ENCODE results near the gene ABCD4.

Gene ABCD4

DNA sequence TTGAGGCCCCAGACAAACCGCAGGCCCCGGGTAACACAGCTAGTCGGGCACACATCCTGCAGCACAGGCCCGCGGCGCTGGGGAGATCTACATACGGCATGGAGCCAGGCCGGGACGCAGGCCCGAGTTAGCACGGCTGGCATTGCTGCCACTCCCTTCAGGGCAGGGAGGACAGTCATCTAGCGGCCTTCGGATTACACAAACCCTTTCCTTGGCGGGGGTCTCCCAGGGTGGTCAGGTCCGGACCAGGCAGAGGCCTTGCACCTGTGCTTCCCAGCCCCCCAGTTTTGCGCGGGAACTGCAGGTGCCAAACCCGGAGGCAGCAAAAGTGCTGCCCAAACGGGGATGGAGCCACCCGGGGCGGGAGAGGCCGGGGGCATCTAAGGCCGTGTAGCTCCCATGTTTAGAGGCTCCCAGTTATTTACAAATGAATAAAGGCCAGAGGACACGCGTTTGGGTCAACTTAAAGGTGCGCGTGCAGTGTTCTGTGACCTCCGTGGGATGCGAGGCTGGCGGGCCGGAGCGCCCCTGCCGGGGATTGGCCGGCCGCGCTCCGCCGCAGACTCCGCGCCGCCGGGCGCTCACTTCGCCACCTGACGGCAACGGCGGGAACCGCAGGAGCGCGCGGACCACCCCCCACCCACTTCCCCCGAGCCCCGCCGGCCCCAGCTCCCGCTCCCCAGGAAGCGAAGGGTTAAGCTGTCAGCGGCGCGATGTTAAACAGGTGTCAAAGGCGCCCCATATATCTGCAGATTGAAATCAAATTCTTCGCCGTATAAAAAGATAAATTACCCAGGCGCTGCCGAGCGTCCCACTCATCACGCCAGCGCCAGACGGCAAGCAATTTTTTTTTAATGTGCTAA is 45.4 kb downstream of the ABCD4 start:
- Histone ChIP-seq H3K9me3 (replicated peaks; ENCODE audit: low read length) (no peaks in the 10 kb centered on the region), H3K36me3 (ENCODE audit: insufficient read depth, low read length) (no peaks in the 10 kb centered on the region), H3K9ac (ENCODE audit: low read depth, low read length) (peak overlapping the region; percentile 42), H3K4me1 (ENCODE audit: control insufficient read depth, insufficient read depth, low read length) (peaks cover 11% of the 10 kb centered on the region), H3K4me3 (ENCODE audit: low read length) (peak overlapping the region; percentile 70), H3K4me2 (ENCODE audit: low read length) (peak overlapping the region; percentile 95), H3K27me3 (ENCODE audit: control insufficient read depth, insufficient read depth, low read length) (peaks cover 44% of the 10 kb centered on the region)

DNA sequence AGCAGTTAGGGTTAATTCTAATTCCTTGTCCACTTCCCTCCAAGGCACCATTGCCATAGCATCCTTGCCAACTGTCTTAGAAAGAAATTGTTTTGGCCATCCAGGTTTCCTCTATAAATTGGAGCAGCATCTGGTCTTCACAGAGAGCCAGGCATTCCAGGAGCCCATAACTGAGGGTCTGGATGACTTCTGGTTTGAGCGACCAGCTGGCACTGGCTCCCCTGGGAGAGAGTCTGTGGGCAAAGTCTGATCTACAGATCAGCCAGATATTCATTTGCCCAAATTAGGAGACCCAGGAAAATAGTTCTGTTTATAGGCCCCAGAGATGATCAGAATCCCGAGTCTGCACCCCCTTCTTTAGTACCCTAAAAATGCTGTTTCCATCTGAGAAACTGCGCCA is 47.5 kb downstream of the ABCD4 start:
- H3K4me3 ChIP-seq (ENCODE audit: low read length): no peak overlapping the region
- H3K9ac ChIP-seq (ENCODE audit: low read depth, low read length): no peak overlapping the region
- peaks cover 48% of the 10 kb centered on the region for H3K27me3 ChIP-seq (ENCODE audit: control insufficient read depth, insufficient read depth, low read length)
- no peaks in the 10 kb centered on the region for H3K36me3 ChIP-seq (ENCODE audit: insufficient read depth, low read length)
- H3K9me3 ChIP-seq (replicated peaks; ENCODE audit: low read length): no peaks in the 10 kb centered on the region
- no peak overlapping the region for H3K4me2 ChIP-seq (ENCODE audit: low read length)
- peaks cover 11% of the 10 kb centered on the region for H3K4me1 ChIP-seq (ENCODE audit: control insufficient read depth, insufficient read depth, low read length)

DNA sequence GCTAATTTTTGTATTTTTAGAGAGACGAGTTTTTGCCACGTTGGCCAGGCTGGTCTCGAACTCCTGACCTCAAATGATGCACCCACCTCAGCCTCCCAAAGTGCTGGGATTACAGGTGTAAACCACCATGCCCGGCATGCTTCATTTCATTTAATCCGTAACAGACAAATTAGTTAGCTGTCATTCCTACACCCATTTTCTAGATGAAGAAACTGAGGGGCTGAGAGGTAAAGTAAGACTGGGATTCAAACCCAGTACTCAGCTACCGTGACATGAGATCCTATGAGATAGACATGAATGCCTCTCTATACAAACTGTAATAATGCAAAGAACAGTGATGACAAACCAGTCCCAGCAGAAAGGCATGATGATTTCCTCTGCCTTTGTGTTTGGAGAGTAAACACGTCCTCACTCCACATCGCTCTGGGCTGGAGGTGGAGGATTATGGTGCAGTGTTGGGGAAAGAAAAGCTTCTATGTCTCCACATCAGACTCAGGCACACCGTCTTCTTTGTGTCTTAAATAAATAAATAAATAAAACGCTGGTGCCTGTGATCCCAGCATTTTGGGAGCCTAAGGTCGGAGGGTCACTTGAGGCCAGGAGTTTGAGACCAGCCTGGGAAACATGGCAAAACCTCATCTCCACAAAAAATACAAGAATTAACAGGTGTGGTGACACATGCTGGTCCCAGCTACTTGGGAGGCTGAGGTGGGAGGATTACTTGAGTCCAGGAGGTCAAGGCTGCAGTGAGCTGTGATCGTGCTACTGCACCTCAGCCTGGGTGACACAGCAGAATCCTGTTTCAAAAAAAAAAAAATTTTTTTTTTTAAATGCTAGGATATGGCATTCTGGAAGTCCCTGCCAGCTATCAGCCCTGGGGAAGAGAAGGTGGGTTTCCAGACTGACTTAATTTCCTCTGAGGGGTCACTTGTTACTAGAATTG is 53.0 kb downstream of the ABCD4 start:
- H3K36me3 ChIP-seq (ENCODE audit: insufficient read depth, low read length): no peaks in the 10 kb centered on the region
- no peak overlapping the region for H3K4me2 ChIP-seq (ENCODE audit: low read length)
- no peaks in the 10 kb centered on the region for H3K4me1 ChIP-seq (ENCODE audit: control insufficient read depth, insufficient read depth, low read length)
- H3K4me3 ChIP-seq (ENCODE audit: low read length): no peak overlapping the region
- no peaks in the 10 kb centered on the region for H3K9me3 ChIP-seq (replicated peaks; ENCODE audit: low read length)
- H3K9ac ChIP-seq (ENCODE audit: low read depth, low read length): no peak overlapping the region
- peaks cover 68% of the 10 kb centered on the region for H3K27me3 ChIP-seq (ENCODE audit: control insufficient read depth, insufficient read depth, low read length)

DNA sequence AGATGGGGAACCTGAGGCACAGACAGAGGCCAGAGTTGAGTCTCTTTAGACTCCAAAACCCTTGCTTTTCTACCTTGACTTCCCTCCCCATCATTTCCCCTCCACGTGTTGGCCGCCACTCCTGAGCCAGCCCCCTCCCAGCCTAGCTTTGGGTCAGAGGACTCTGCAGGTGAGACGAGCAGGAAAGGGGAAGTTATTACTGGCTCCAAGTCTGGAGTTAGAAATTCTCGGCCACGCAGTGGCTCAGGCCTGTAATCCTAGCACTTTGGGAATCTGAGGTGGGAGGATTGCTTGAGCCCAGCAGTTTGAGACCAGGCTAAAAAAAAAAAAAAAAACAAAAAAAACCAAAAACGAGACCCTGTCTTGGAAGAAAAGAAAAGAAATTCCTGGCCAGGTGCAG is 54.7 kb downstream of the ABCD4 start:
- Histone ChIP-seq H3K9ac (ENCODE audit: low read depth, low read length) (no peak overlapping the region), H3K36me3 (ENCODE audit: insufficient read depth, low read length) (no peaks in the 10 kb centered on the region), H3K4me2 (ENCODE audit: low read length) (no peak overlapping the region), H3K27me3 (ENCODE audit: control insufficient read depth, insufficient read depth, low read length) (peaks cover 71% of the 10 kb centered on the region), H3K9me3 (replicated peaks; ENCODE audit: low read length) (no peaks in the 10 kb centered on the region), H3K4me1 (ENCODE audit: control insufficient read depth, insufficient read depth, low read length) (no peaks in the 10 kb centered on the region), H3K4me3 (ENCODE audit: low read length) (no peak overlapping the region)

DNA sequence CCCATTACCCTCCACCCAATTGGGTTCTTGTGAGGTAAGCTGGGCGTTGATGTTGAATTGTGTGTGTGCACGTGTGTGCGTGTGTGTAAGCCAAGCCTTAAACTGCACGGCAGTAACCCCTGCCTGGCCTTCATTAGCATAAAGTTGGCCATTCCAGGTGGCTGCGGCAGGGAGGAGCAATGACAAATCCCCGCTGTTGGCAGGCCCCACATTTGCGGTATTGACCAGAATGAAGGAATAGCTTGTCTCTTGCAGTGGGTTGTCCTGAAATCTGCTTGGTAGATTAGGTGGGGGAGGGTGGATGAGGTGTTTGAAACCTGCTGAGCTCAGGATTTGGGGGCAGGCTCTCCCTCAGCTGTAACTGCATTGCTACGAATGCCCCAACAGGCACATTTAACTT is 56.2 kb downstream of the ABCD4 start:
- Histone ChIP-seq H3K36me3 (ENCODE audit: insufficient read depth, low read length) (no peaks in the 10 kb centered on the region), H3K9ac (ENCODE audit: low read depth, low read length) (no peak overlapping the region), H3K4me1 (ENCODE audit: control insufficient read depth, insufficient read depth, low read length) (no peaks in the 10 kb centered on the region), H3K27me3 (ENCODE audit: control insufficient read depth, insufficient read depth, low read length) (peaks cover 81% of the 10 kb centered on the region), H3K4me3 (ENCODE audit: low read length) (no peak overlapping the region), H3K9me3 (replicated peaks; ENCODE audit: low read length) (no peaks in the 10 kb centered on the region), H3K4me2 (ENCODE audit: low read length) (no peak overlapping the region)

DNA sequence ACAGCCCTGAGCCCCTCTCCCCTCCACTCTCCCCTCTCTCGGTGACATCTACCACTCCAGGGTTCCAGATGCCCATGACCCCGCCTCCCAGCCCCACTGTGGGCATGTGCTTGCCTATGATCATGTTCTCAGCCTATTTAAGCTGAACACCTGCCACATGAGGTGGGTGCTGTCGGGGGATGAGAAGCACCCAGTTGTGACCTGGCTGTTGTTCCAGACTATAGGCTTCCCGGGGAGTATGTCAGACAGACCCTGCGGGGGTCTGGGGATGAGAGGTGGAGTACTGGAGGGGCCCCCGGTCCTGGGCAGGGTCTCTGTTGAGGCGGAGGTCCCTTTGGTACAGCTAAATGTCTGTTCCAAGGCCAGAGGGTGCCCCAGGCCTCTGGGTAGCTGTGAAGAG is 57.4 kb downstream of the ABCD4 start:
- Histone ChIP-seq H3K4me2 (ENCODE audit: low read length) (no peak overlapping the region), H3K36me3 (ENCODE audit: insufficient read depth, low read length) (no peaks in the 10 kb centered on the region), H3K4me1 (ENCODE audit: control insufficient read depth, insufficient read depth, low read length) (peaks cover 8% of the 10 kb centered on the region), H3K4me3 (ENCODE audit: low read length) (no peak overlapping the region), H3K9me3 (replicated peaks; ENCODE audit: low read length) (no peaks in the 10 kb centered on the region), H3K9ac (ENCODE audit: low read depth, low read length) (no peak overlapping the region), H3K27me3 (ENCODE audit: control insufficient read depth, insufficient read depth, low read length) (peaks cover 94% of the 10 kb centered on the region)

DNA sequence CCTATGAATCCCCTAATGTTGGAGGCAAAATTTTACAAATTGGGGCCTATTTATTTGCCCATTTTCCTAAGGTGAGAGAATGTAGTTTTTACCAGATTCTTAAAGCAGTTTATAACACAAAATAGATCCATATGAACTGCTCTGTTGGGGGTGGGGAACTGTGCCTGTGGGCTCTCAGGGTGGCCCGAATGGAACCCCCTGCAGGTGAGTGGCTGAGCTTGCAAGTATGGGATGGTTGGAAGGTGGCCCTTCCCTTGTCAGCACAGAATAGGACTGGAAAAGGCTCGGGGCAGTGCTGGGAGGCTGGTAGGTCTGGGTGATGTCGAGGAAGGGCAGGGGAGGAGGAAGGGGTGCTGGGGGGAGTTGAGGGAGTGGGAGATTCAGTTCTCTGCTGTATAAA is 58.6 kb downstream of the ABCD4 start:
- no peak overlapping the region for H3K4me3 ChIP-seq (ENCODE audit: low read length)
- no peaks in the 10 kb centered on the region for H3K9me3 ChIP-seq (replicated peaks; ENCODE audit: low read length)
- H3K36me3 ChIP-seq (ENCODE audit: insufficient read depth, low read length): no peaks in the 10 kb centered on the region
- H3K27me3 ChIP-seq (ENCODE audit: control insufficient read depth, insufficient read depth, low read length): peaks cover 99% of the 10 kb centered on the region
- no peak overlapping the region for H3K4me2 ChIP-seq (ENCODE audit: low read length)
- H3K9ac ChIP-seq (ENCODE audit: low read depth, low read length): no peak overlapping the region
- H3K4me1 ChIP-seq (ENCODE audit: control insufficient read depth, insufficient read depth, low read length): peaks cover 9% of the 10 kb centered on the region

DNA sequence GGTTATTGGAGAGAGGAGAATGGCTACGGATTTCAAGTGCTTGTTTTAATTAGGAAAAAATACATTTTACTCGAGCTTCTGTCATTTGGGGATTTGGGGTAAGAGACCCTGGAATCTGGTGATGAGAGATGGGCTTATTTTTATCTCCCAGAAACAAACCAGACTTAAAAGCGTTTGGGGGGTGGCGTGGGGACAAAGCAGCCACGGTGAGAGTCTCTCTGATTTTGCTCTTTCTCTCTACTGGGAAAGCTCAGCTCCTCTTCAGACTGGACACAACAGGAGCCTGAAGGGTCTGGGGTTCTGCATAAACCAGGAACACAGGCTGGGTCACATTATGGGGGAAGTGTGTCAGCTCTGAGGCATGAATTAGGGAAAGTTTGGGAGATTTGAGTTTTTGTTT is 59.7 kb downstream of the ABCD4 start:
- Histone ChIP-seq H3K27me3 (ENCODE audit: control insufficient read depth, insufficient read depth, low read length) (peaks cover 99% of the 10 kb centered on the region), H3K36me3 (ENCODE audit: insufficient read depth, low read length) (no peaks in the 10 kb centered on the region), H3K9ac (ENCODE audit: low read depth, low read length) (no peak overlapping the region), H3K4me2 (ENCODE audit: low read length) (no peak overlapping the region), H3K4me3 (ENCODE audit: low read length) (no peak overlapping the region), H3K4me1 (ENCODE audit: control insufficient read depth, insufficient read depth, low read length) (peaks cover 9% of the 10 kb centered on the region), H3K9me3 (replicated peaks; ENCODE audit: low read length) (no peaks in the 10 kb centered on the region)

DNA sequence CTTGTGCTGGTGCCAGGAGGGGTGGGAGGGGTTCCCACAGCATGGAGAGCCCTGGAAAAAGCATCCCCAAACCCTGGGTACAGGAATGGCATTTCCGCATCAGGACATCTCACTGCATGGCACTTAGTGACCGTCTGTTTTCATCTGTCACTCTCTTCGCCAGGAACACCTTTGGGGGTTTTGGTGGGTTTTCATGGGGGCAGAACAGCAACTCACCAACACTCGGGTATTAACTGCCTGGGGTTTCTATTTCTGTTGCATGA is 60.0 kb downstream of the ABCD4 start:
- no peaks in the 10 kb centered on the region for H3K36me3 ChIP-seq (ENCODE audit: insufficient read depth, low read length)
- no peak overlapping the region for H3K4me2 ChIP-seq (ENCODE audit: low read length)
- H3K27me3 ChIP-seq (ENCODE audit: control insufficient read depth, insufficient read depth, low read length): peaks cover 99% of the 10 kb centered on the region
- no peak overlapping the region for H3K9ac ChIP-seq (ENCODE audit: low read depth, low read length)
- H3K9me3 ChIP-seq (replicated peaks; ENCODE audit: low read length): no peaks in the 10 kb centered on the region
- H3K4me3 ChIP-seq (ENCODE audit: low read length): no peak overlapping the region
- H3K4me1 ChIP-seq (ENCODE audit: control insufficient read depth, insufficient read depth, low read length): peaks cover 9% of the 10 kb centered on the region

DNA sequence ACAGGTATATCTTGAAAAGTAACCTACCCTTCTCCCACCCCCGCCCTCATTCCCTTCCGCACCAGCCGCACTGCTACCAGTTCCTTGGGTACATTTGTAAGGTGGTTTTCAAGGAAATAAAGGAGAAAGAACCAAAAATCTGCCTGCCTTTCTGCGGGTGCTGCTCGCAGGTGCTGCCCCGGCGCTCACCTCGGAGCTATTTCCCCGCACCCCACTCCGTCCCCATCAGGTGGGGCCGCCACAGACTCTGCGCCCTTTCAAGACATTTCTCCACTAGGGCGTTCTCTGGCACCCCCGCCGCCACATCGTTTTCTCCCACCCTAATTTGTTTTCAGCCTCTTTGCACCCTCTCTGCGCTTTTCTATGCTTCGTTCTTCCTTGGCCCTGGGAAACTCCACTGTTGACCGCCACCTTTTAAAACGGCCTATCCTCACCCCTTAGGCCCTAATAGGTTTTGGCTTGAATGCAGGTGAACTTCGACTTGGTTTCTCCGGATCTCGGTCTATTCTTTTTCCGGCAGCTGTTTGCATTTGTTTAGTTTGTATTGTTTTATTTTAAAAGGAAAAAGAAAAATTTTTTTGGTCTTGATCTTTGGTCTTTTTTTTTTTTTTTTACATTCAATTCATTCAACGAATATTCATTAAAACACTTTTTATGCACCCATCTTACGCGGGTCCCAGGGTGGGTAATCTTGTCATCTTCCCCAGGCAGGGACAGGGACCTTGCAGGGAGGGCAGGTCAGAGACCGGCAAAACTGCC is 60.5 kb downstream of the ABCD4 start:
- H3K4me3 ChIP-seq (ENCODE audit: low read length): no peak overlapping the region
- no peak overlapping the region for H3K9ac ChIP-seq (ENCODE audit: low read depth, low read length)
- no peak overlapping the region for H3K4me2 ChIP-seq (ENCODE audit: low read length)
- H3K9me3 ChIP-seq (replicated peaks; ENCODE audit: low read length): no peaks in the 10 kb centered on the region
- H3K4me1 ChIP-seq (ENCODE audit: control insufficient read depth, insufficient read depth, low read length): peaks cover 9% of the 10 kb centered on the region
- H3K27me3 ChIP-seq (ENCODE audit: control insufficient read depth, insufficient read depth, low read length): peaks cover 99% of the 10 kb centered on the region
- no peaks in the 10 kb centered on the region for H3K36me3 ChIP-seq (ENCODE audit: insufficient read depth, low read length)

DNA sequence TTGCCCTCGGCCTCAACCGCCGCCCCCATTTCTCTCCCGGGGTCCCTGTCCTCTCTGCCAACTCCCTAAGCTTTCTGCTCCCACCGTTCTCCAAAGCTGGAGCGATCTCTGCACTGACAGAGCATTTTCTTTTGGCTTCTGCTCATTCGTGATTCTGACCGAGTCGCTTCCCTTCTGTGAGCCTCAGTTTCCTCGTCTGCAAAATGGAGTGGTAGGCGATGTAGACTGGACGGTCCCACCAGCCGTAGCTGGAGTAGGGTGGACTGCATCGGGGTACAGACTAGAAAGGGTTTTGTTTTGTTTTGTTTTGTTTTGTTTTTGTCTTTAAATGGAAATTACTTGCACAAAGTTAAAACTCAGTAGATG is 61.1 kb downstream of the ABCD4 start:
- peaks cover 9% of the 10 kb centered on the region for H3K4me1 ChIP-seq (ENCODE audit: control insufficient read depth, insufficient read depth, low read length)
- H3K9ac ChIP-seq (ENCODE audit: low read depth, low read length): no peak overlapping the region
- no peak overlapping the region for H3K4me2 ChIP-seq (ENCODE audit: low read length)
- peaks cover 96% of the 10 kb centered on the region for H3K27me3 ChIP-seq (ENCODE audit: control insufficient read depth, insufficient read depth, low read length)
- no peak overlapping the region for H3K4me3 ChIP-seq (ENCODE audit: low read length)
- H3K36me3 ChIP-seq (ENCODE audit: insufficient read depth, low read length): no peaks in the 10 kb centered on the region
- no peaks in the 10 kb centered on the region for H3K9me3 ChIP-seq (replicated peaks; ENCODE audit: low read length)

All from skeletal muscle satellite cell (primary cell).